Left cardiac atrium (tissue), 4 donors: ENCODE measurements around the gene TMEM236. TPM values are rescaled to one million over a fixed set of nuclear protein-coding genes. Genes with fewer than 3 reads are reported as not detected.
A peak's percentile ranks its signal among the peaks of the same experiment; 100 is the strongest.
"Not testable (repeated sequence)": the region's sequence is repeated elsewhere in the genome, so short reads cannot be mapped to it uniquely, and the experiment has no call there.

Experiments
- ATAC-seq, 2 donors: fragments of 200-7000 bp; cut with Tn5 transposase; one replicate each; pipeline ENCODE4 v1.9.1; 2020; ENCODE audit warnings: mild to moderate bottlenecking in 2 of 2, moderate library complexity in 2 of 2
- DNase-seq: peaks from one replicate; pipeline ENCODE4 v3.0.0-alpha.2; 2020
- intact Hi-C, 2 donors: fragments of 100-400 bp; cut with DNase I; formaldehyde crosslinking; loops; one replicate each; pipeline versions ENCODE4 v1.14.1 to v1.15.1; 2022 to 2023
- long read RNA-seq: library from polyadenylated mRNA; unstranded; transcript quantifications from one replicate; pipeline ENCODE4 v2.0.0, GENCODE V29; 2021
- total RNA-seq, 2 donors: library from RNA; stranded (reverse); fragmentation: NEBNext Ultra II Directional; extraction: Animal tissue kit (Norgen Biotek cat#: 25700); gene quantifications; one replicate each; pipeline ENCODE4 v1.2.1, GENCODE V29; 2021
- donor health status: DM: no; HTN: yes; CAD: no.
- donor health status: DM: no; HTN: yes; CAD: no; lungs with severe emphysema.
- donor health status: DM: yes; HTN: yes; CAD: no.
- donor health status: Dilated cardiomyopathy.

The TMEM236 gene
- total RNA-seq: under 1 TPM; 0.71 to 0.94 TPM
- long read RNA-seq: 0 reads

DNA sequence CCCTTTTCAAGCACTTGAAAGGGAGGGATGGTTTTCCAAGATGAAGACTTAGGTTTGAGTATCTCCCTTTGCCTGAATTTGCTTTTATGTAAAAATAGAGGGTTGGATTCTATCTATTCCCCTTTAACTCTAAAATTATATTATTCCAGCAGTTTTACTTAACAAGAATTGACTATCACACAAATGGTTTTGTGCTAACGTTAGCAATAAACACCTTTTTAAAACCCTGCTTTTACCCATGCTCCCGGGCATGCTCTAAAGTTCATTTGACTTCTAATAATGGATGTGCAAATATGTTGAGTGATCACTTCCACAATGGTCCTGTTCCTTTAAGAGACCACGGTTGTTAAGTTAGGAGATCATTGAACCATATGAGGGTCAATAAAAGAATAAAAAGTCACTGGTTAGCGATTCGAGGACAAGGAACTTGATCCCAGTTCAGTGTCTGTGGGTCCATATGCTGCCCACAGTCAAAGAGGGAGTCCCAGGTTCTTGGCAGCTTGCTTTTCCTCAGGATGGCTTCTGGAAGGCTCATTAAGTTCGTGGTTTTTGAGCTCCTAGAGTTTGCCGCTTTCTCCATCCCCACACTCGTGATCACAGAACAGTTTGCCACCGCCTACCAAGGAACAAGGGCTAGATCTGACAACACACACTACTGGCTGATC lies at the start of gene TMEM236:
Gene TMEM236, plus strand, starts transcription at position 421 of the 665 bp plus-strand sequence. Its CDS starts 95 bp downstream, at position 516.
- intact Hi-C loops: no loop called here
- ATAC-seq: no peak
- no peak for DNase-seq

- intact Hi-C loops: no loop called here
- no peak for DNase-seq
- no peak for ATAC-seq
These were observed 48.3 kb upstream of the TMEM236 start for GRCh38 chr10:17703706-17704105.

- DNase-seq (no peak), ATAC-seq (no peak)
- intact Hi-C loops: no loop called here
These were observed 43.2 kb upstream of the TMEM236 start for GRCh38 chr10:17708821-17709220.

GRCh38 chr10:17709492-17709891 lies 42.5 kb upstream of the TMEM236 start:
- ATAC-seq (no peak), DNase-seq (no peak)
- intact Hi-C loops: no loop called here

- DNase-seq (no peak), ATAC-seq (no peak)
- intact Hi-C loops: no loop called here
These were observed 41.8 kb upstream of the TMEM236 start for GRCh38 chr10:17710181-17710580.

GRCh38 chr10:17712053-17712452 lies 39.9 kb upstream of the TMEM236 start:
- DNase-seq (no peak), ATAC-seq (no peak)
- intact Hi-C loops: no loop called here

DNA sequence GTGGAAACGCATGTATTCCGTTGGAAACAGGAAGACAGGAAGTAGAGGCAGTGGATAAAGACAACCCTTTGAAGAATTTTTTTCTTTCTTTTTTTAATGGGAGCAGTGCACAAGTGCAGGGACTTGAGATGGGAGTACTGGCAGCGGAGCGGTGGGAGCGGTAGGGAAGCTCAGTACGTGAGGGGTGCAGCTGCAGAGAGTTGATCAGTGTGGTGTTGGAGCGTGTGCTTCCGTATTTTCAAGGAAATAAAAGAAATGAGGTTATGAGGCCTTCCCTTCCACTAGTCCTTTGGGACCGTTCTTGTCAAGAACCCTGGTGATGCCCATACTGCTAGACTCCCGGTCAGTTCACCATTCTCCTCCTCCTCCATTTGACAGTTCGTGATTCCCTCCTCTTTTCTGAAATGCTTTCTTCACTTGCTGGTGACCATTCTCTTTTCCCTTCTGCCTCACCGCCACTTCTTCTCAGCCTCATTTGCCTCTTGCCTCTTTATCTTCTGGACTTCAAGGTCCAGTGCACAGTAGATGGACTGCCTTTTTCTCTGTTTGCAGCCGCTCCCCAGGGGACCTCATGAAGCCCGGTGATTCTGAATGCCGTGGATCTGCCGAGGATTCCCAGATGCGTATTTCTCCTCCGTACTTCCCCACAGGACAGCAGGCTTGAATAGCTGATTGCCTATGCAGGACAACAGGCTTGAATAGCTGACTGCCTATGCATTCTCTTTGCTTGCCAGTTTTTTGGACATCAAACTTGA lies 39.1 kb upstream of the TMEM236 start:
- no peak for DNase-seq
- intact Hi-C loops: no loop called here
- peak; percentile 39 to 55 for ATAC-seq

DNA sequence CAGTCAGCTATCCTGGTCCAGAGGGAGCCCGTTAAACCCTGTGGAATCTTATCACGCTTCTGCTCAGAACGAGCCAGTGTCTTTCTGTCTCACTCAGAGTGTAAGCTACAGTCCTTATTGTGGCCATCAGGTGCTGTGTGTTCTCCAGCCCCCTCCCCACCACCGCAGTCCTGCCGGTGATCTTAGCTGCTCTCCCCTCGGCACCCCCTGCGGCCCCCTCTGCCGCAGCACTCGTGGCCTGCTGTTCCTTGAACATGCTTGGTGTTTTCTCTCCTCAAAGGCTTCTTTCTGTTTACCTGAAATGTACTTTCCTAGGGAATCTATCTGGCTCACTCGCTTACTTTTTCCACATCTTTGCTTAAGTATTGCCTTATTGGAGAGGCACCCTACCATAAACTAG lies 38.2 kb upstream of the TMEM236 start:
- intact Hi-C loops: no loop called here
- DNase-seq (no peak), ATAC-seq (no peak)

GRCh38 chr10:17716161-17716560 lies 35.8 kb upstream of the TMEM236 start:
- intact Hi-C loops: no loop called here
- DNase-seq: no peak
- ATAC-seq: no peak

DNA sequence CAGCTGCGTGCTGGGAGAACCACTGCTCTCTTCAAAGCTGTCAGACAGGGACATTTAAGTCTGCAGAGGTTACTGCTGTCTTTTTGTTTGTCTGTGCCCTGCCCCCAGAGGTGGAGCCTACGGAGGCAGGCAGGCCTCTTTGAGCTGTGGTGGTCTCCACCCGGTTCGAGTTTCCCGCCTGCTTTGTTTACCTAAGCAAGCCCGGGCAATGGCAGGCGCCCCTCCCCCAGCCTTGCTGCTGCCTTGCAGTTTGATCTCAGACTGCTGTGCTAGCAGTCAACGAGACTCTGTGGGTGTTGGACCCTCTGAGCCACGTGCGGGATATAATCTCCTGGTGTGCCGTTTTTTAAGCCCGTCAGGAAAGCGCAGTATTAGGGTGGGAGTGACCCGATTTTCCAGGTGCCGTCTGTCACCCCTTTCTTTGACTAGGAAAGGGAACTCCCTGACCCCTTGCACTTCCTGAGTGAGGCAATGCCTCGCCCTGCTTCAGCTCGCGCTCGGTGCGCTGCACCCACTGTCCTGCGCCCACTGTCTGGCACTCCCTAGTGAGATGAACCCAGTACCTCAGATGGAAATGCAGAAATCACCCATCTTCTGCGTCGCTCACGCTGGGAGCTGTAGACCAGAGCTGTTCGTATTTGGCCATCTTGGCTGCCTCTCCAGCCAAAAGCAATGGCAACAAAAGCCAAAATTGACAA lies 29.5 kb upstream of the TMEM236 start:
- intact Hi-C loops, DNase-seq: not testable (repeated sequence)

GRCh38 chr10:17725703-17726102 lies 26.3 kb upstream of the TMEM236 start:
- no peak for DNase-seq
- no peak for ATAC-seq
- intact Hi-C loops: no loop called here

More for the DNA sequence above, 29.5 kb upstream of the TMEM236 start:
- not testable (repeated sequence) for ATAC-seq

GRCh38 chr10:17729630-17730029 lies 22.4 kb upstream of the TMEM236 start:
- intact Hi-C loops: no loop called here
- DNase-seq (no peak), ATAC-seq (no peak)

DNA sequence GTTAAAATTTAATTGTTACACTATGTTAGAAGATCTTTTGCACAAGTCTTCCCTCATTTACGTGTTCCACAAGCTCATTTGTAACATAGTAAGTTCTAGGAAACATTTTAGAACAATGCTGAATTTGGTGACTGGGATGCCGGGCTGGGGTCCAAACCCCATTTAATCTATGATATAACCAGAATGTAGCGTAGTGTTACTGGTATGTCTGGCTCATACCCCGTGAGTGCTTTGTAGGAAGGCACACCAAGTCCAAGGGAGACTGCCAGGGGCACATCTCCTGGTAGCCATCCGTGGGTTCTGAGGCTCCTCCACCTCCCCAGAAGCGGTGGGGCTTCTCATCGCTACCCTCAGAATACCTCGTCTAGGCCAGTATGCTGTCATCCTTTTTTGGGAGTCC lies 21.3 kb upstream of the TMEM236 start:
- intact Hi-C loops: no loop called here
- DNase-seq (no peak), ATAC-seq (peak; percentile 59 to 67)

GRCh38 chr10:17731331-17732020 lies 20.5 kb upstream of the TMEM236 start:
- intact Hi-C loops: no loop called here

DNA sequence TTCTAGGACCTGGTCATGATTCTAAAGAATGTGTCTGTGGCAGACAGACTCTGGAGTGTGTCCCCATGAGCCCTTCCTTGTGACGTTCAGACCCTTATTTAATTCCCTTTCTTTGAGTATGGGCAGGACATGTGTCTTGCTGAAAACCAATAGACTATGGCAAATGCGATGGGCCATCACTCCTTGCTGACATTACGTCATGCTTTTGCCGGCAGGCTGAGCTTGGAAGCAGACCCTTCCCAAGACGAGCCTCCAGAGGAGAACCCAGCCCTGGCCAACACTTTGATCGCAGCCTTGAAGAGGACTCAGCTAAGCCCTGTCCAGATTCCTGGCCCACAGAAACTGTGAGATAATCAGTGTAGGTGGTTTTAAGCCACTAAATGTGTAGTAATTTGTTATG lies 18.4 kb upstream of the TMEM236 start:
- intact Hi-C loops: no loop called here
- no peak for ATAC-seq
- no peak for DNase-seq

More at GRCh38 chr10:17731331-17732020, 20.5 kb upstream of the TMEM236 start:
- DNase-seq: no peak
- no peak for ATAC-seq

DNA sequence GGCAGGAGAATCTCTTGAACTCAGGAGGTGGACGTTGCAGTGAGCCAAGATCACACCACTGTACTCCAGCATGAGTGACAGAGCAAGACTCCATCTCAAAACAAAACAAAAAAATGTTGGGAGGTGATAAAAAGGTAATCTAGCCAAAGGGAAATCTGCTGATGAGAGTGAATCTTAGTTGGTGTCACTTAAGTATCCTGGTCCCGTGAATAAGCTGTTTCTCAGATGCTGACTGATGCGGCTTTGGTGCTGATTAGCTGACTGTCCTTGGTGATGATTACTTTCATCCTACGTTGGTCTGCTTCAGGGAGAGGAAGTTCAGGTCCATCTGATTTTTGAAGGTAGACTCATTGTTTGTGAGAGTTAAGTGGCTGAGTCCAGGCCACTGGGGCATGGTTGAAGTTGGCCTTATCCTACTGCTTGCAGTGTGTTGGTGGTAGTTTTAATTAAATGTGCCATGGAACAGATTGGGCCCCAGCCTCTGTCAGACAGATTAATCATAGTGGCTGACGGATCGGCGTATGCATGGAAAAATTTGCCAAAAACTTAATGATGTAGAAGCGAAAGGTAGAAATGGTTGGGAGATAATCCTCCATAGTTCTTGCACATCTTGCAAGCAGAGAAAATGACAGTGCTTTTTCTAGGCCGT lies 17.4 kb upstream of the TMEM236 start:
- no peak for ATAC-seq
- intact Hi-C loops: loop anchor here in 1 of 2 donors (5.0 kb wide), 1 partner anchor 117 kb away; the partner anchor contains the start of gene HACD1
- no peak for DNase-seq

- ATAC-seq (peak; percentile 77 to 81), DNase-seq (peak; percentile 77)
- intact Hi-C loops: loop anchor here in 1 of 2 donors (5.0 kb wide), 1 partner anchor 118 kb away; the partner anchor contains the start of gene HACD1
These were observed 16.6 kb upstream of the TMEM236 start for GRCh38 chr10:17735166-17735941.

- ATAC-seq (no peak), DNase-seq (no peak)
- intact Hi-C loops: loop anchor here in 1 of 2 donors (5.0 kb wide), 1 partner anchor 119 kb away; the partner anchor contains the start of gene HACD1
These were observed 15.8 kb upstream of the TMEM236 start for GRCh38 chr10:17736223-17736622.
